GM13977 (cell line): Measurements from ENCODE around the gene CLDN4.

ENCODE experiments used
- DNase-seq: peaks from one replicate; pipeline ENCODE4 v3.0.0; 2012; ENCODE audit warnings: low spot score
- CTCF ChIP-seq: IDR thresholded peaks from 2 replicates; pipeline ENCODE4 v1.5.1; 2012; ENCODE audit warnings: mild to moderate bottlenecking, control low read depth; ENCODE audit not compliant: insufficient read depth; ENCODE audit errors: extremely low read depth, missing control alignments
- in situ Hi-C: fragments of 300-500 bp; cut with MboI; formaldehyde crosslinking; loops from one replicate; pipeline ENCODE4 v1.12.0; 2022; ENCODE audit warnings: low sequenced_read_pairs, low pct_unique_long_range_greater_than_20kb, mixed read lengths, inconsistent platforms; ENCODE audit not compliant: unreplicated experiment

The CLDN4 gene

GRCh38 chr7:73801577-73801976, 29.2 kb upstream of the CLDN4 start:
- in situ Hi-C loops = no loop called here
- TF ChIP-seq CTCF = no peak
- no peak for DNase-seq

- DNase-seq = no peak
These were observed 28.3 kb upstream of the CLDN4 start for GRCh38 chr7:73802459-73802858.

GRCh38 chr7:73809467-73809951, 21.3 kb upstream of the CLDN4 start:
- in situ Hi-C loops = no loop called here
- TF ChIP-seq CTCF = no peak
- no peak for DNase-seq

More at GRCh38 chr7:73802459-73802858, 28.3 kb upstream of the CLDN4 start:
- TF ChIP-seq CTCF = no peak
- in situ Hi-C loops = no loop called here

- TF ChIP-seq CTCF = no peak
- DNase-seq = no peak
- in situ Hi-C loops = no loop called here
These were observed 19.8 kb upstream of the CLDN4 start for GRCh38 chr7:73810998-73811360.

GRCh38 chr7:73811760-73812168, 19.0 kb upstream of the CLDN4 start:
- in situ Hi-C loops = no loop called here
- DNase-seq = peak; percentile 74
- TF ChIP-seq CTCF = peak; percentile 87

- in situ Hi-C loops = no loop called here
- DNase-seq = no peak
- no peak for TF ChIP-seq CTCF
These were observed 17.8 kb upstream of the CLDN4 start for GRCh38 chr7:73812996-73813395.

GRCh38 chr7:73815436-73815835, 15.4 kb upstream of the CLDN4 start:
- TF ChIP-seq CTCF = no peak
- in situ Hi-C loops = no loop called here
- DNase-seq = no peak
